T-helper 1 cell treated with Interleukin-12 subunit alpha and Interleukin-12 subunit beta and Interleukin-4 antibody, amounts not matched to agents 30 μg/mL and 1 μg/mL, for 36 hours (primary cell): Measurements from ENCODE around the gene ADAMTSL3.

Experiments
- H3K27ac Mint-ChIP-seq: one replicate; pipeline ENCODE4 v1.8.0; 2021; ENCODE audit warnings: mild to moderate bottlenecking, mixed read lengths
- H3K27me3 Mint-ChIP-seq: one replicate; pipeline ENCODE4 v1.8.0; 2021; ENCODE audit warnings: low read depth, mixed read lengths
- H3K36me3 Mint-ChIP-seq: one replicate; pipeline ENCODE4 v1.8.0; 2021; ENCODE audit warnings: low read depth, mixed read lengths
- H3K4me1 Mint-ChIP-seq: one replicate; pipeline ENCODE4 v1.8.0; 2021; ENCODE audit warnings: low read depth, mixed read lengths
- H3K4me3 Mint-ChIP-seq: one replicate; pipeline ENCODE4 v1.8.0; 2021; ENCODE audit warnings: mild to moderate bottlenecking, moderate library complexity, mixed read lengths
- H3K9me3 Mint-ChIP-seq: one replicate; pipeline ENCODE4 v1.8.0; 2021; ENCODE audit warnings: mixed read lengths

The ADAMTSL3 gene

DNA sequence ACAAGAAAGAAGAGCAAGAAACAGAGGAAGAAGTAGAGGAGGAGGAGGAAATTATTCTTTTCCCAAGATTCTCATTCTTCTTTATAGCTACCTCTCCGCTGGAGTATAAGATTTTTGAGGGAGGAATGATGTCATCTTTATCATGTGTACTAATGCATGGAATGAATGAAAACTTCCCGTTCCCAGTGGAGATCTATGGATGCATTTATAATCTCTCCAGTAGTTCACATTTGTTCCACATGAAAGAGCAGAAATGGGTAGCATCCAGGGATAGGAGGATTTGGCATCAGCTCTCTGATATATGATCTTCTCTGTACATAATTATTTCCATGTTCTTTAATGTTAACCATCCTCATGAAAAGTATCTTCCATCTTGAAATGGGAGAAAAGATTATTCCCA is 244.4 kb downstream of the ADAMTSL3 start:
- Mint-ChIP-seq H3K27ac (no peak overlapping the region), H3K4me1 (no peaks in the 10 kb centered on the region), H3K27me3 (peaks cover 17% of the 10 kb centered on the region), H3K4me3 (no peak overlapping the region), H3K36me3 (no peaks in the 10 kb centered on the region), H3K9me3 (no peaks in the 10 kb centered on the region)

DNA sequence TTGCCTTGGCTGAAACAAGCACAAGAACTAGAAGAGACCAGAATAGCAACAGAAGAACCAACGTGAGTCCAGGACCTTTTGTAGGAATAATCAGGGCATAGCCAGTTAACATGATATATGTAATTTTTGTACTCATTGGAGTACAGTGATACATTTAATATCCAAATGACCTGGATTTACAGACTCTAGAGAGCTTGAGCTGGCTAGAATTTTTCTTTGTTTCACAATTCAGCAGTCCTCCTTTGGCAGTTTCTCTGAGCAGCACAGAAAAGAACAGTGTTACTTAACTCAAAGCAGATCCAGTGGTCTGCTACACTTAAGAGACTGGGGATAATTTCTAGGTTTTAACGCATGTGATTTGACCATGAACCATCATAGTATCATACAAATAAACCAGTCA is 245.7 kb downstream of the ADAMTSL3 start:
- Mint-ChIP-seq H3K9me3 (no peaks in the 10 kb centered on the region), H3K4me3 (no peak overlapping the region), H3K27me3 (peaks cover 17% of the 10 kb centered on the region), H3K27ac (no peak overlapping the region), H3K4me1 (no peaks in the 10 kb centered on the region), H3K36me3 (no peaks in the 10 kb centered on the region)

DNA sequence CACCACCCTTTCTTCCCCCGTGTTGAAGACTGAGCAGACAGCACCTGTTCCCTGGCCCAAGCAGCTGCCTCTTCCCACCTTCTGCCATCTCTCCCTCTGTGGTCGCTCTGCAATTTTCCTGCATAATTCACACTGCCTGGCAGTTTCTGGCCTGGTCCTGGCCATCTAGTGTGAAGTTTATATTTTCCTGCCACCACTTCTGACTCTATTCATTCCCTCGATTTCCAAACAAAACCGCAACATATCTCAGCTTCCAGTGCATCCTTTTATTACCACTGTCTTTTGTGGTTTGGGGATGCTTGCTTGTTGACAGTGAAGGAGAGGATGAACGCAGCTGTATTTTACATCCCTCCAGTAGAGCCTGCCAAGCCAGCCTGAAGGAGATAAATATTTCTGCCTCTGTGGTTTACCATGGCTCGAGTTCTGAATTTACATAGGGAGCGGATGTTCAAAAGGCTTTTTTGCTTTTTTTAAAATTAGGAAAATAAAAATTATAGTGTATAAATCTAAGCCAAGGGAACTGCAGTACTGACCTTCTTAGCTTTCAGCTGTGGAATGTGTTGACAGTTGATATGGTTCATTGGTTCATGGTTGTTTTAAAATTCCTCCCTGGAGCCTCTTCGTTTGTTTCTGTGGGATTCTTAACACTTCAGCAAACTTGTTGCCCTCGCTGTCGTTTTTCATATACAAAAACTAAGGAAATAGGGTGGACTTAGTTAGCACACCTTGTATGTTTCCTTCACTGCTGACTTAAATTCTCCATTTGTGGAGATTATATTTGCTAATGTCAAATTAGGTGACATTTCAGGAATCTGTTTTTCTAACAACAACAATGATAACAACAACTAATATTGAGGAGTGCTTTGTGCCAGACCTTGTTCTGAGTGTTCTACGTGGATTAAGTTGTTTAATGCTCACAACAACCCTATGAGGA is 250.5 kb downstream of the ADAMTSL3 start:
- Mint-ChIP-seq H3K27ac (no peak overlapping the region), H3K9me3 (no peaks in the 10 kb centered on the region), H3K36me3 (no peaks in the 10 kb centered on the region), H3K4me3 (no peak overlapping the region), H3K4me1 (no peaks in the 10 kb centered on the region), H3K27me3 (peaks cover 12% of the 10 kb centered on the region)

DNA sequence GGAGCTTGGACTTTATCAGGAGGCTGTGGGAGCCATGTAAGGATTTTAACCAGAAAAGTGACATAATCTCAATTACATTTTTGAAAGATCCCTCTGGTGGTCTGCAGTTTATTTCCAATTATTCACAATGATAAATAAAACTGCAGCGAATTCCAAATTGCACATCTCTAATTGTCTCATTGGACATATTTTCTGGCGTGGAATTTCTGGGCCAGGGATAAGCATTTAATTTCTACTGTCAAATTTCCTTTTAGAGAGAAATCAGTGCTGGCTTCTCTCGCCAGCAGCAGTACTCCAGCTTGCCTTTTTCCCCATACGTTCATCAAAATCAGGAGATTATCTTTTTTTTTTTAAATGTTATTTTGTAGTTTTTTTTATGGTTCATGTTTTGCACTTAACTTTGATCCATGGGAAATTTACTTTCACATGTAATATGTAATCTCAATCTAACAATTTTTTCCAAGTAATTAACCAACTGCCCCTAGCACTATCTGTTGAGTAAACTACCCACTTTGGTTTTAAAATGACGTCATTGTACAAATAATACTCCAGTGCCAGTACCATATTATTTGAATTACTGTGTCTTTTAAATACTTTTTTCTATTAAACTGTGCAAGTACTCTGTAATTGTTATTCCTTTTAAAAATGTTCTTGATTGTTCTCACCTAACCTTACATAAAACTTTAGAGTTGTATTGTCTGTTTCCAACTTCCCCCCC is 251.8 kb downstream of the ADAMTSL3 start:
- Mint-ChIP-seq H3K27ac (no peak overlapping the region), H3K9me3 (peaks cover 3% of the 10 kb centered on the region), H3K4me3 (no peak overlapping the region), H3K27me3 (peaks cover 16% of the 10 kb centered on the region), H3K4me1 (no peaks in the 10 kb centered on the region), H3K36me3 (no peaks in the 10 kb centered on the region)

DNA sequence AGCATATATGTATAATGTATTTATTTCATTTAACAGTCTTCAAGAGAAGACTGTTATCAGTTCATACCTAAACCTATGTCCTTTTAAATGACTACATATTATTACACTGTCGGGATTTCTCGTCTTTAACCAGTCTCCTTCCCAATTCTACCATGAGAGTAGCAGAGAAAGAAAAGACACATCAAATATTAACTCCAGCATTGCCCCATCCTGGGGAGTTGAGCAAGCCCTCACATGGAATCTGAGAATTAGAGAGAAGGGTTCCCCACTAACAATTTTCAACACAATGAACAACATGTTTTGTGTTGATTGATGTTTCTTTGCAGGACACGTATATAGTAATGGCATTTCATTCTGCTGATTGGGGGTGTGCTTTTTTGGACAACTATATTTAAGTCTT is 257.4 kb downstream of the ADAMTSL3 start:
- H3K4me1 Mint-ChIP-seq = no peaks in the 10 kb centered on the region
- H3K9me3 Mint-ChIP-seq = peaks cover 3% of the 10 kb centered on the region

DNA sequence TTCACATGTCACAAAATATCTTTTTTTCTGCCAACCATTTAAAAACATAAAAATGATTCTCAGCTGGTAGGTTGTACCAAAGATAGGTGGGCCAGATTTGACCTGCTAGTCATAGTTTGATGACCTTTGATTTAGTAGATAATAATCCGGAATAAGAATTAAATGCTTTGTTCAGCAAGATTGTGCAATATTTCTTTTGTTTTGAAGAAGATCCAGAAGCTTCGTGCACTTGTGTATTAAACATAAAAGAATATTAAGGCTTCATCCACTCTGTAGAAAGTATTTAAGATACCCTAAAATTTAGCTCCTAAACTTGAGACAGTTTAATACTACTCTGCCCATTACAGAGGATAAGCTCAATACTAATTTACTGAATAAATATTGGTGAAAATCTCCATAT is 258.4 kb downstream of the ADAMTSL3 start:
- Mint-ChIP-seq H3K36me3 (no peaks in the 10 kb centered on the region), H3K27me3 (peaks cover 4% of the 10 kb centered on the region), H3K27ac (no peak overlapping the region), H3K4me3 (no peak overlapping the region), H3K4me1 (no peaks in the 10 kb centered on the region), H3K9me3 (peaks cover 3% of the 10 kb centered on the region)

More for the DNA sequence above, 257.4 kb downstream of the ADAMTSL3 start:
- Mint-ChIP-seq H3K4me3 (no peak overlapping the region), H3K36me3 (no peaks in the 10 kb centered on the region), H3K27me3 (peaks cover 4% of the 10 kb centered on the region), H3K27ac (no peak overlapping the region)

DNA sequence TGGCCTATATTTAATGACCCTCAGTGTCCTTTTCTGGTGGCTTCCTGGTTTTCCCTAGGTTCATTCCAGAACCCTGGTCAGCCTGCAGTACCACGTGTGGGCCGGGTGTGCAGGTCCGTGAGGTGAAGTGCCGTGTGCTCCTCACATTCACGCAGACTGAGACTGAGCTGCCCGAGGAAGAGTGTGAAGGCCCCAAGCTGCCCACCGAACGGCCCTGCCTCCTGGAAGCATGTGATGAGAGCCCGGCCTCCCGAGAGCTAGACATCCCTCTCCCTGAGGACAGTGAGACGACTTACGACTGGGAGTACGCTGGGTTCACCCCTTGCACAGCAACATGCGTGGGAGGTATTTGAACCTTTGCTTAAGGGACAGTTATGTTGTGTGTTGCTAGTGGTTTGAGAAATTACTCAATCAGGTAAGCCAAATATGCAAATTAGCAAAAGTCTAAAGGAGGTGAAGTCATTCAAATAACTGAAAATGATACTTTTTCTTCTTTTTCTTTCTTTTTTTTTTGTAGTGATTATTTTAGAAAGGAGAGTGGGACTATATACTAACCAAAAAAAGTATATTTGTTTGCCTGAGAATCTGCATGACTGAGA is 259.2 kb downstream of the ADAMTSL3 start:
- Mint-ChIP-seq H3K4me1 (no peaks in the 10 kb centered on the region), H3K27me3 (peaks cover 4% of the 10 kb centered on the region), H3K4me3 (no peak overlapping the region), H3K9me3 (peaks cover 3% of the 10 kb centered on the region), H3K36me3 (no peaks in the 10 kb centered on the region), H3K27ac (no peak overlapping the region)

DNA sequence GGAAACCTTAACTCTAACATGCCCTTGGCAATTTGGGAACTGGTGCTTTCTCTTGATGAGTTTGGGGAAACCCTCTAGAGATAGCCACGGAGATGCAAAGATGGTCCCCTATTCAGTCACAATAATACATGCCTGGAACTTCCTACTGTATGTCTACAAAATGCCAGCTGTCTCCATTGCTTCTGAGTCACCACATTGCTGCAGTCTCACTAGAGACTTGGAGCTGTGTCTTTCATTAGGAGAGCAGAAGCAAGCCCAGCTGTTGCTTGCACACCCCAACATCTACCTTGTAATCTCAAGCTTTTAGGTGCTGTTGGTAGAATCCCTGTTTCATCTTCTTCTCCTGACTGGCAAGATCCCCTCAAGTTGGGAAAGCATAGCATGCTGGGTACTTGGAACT is 261.0 kb downstream of the ADAMTSL3 start:
- peaks cover 2% of the 10 kb centered on the region for H3K27me3 Mint-ChIP-seq
- H3K36me3 Mint-ChIP-seq = no peaks in the 10 kb centered on the region
- H3K4me3 Mint-ChIP-seq = no peak overlapping the region
- no peak overlapping the region for H3K27ac Mint-ChIP-seq
- peaks cover 2% of the 10 kb centered on the region for H3K9me3 Mint-ChIP-seq
- H3K4me1 Mint-ChIP-seq = peaks cover 11% of the 10 kb centered on the region

DNA sequence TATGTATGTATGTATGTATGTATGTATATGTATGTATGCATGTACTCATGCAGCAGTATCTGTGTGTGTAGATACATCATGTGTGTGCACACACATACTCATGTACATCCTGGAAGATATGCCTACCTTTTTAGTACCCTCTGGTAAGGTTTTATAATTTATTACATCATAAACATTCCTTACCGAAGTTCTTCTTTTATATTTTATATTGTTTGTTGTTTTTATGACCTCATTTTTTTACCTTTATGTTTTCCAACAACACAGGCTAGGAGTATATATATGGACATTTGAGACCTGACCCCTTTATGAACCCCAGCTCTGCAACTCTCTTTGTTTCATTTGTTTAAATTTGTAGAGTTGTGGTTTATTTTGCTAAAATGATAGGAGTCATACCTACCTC is 263.5 kb downstream of the ADAMTSL3 start:
- Mint-ChIP-seq H3K27me3 (no peaks in the 10 kb centered on the region), H3K4me1 (peaks cover 13% of the 10 kb centered on the region), H3K9me3 (no peaks in the 10 kb centered on the region), H3K27ac (no peak overlapping the region), H3K36me3 (no peaks in the 10 kb centered on the region), H3K4me3 (no peak overlapping the region)

DNA sequence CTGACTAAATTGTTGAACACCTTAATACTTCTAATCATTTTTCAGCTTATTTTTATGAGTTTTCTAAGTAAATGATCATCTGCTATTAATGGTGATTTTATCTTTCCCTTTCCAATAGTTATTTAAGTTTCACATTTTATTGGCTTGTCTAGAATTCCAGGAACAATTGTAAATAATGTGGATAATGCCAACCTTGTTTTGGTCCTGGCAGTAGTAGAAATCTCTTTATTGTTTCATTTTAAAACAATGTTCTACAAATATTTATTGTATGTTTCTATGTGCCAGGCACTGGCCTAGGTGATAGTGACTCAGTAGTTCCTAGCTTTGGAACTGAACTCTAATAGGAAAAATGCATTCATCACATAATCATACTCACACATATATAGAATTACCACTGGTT is 264.1 kb downstream of the ADAMTSL3 start:
- Mint-ChIP-seq H3K27me3 (peaks cover 2% of the 10 kb centered on the region), H3K36me3 (no peaks in the 10 kb centered on the region), H3K9me3 (no peaks in the 10 kb centered on the region), H3K4me1 (peaks cover 13% of the 10 kb centered on the region), H3K4me3 (no peak overlapping the region), H3K27ac (no peak overlapping the region)

DNA sequence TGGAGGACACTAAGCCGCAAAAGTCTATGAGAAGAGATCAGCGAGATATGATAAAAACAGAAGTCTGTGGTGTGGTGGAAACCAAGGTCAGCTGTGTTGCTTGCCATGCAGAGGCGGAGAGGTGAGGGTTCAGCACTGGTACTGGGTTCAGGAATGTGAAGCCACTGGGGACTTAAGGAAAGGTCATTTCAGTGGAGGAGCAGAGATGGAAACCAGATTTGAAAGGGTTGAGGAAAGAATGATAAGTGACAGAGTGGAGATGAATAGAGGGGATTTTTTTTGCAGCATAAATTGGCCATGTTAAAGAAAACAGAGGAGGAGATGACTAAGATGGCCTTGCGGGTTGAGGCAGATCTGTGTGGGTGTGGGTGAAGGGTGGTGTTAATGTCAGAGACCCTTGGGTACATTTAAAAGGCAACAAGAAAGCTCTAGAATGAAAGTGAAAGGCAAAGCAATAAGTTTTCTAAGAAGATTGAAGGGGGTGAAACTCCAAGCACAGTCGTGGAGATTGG is 265.5 kb downstream of the ADAMTSL3 start:
- Mint-ChIP-seq H3K27ac (no peak overlapping the region), H3K4me3 (peak overlapping the region; percentile 4), H3K9me3 (no peaks in the 10 kb centered on the region)

DNA sequence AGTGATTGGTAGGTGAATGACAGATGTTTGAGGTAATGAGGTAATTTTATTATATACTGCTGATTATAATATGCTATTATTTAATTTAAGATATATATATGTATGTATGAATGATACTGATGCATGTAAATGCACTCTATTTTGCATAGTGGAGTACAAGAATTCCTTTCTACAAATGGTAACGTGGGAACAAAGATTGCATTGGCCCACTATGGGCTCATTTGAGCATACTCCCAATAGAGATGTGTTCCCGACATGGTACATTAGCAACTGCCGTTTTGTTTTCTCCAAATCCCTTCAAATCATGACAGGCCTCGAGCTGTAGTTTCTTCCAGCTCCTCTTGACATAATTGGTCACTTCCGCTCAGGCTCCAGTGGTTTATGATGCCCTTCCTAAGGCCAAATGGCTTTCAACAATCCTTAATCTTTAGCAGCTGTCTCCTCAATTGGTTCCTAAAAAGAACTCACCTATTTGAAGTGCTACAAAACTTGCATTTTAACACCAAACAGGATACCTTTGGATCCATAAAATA is 266.1 kb downstream of the ADAMTSL3 start:
- Mint-ChIP-seq H3K4me3 (no peak overlapping the region), H3K9me3 (no peaks in the 10 kb centered on the region), H3K36me3 (no peaks in the 10 kb centered on the region), H3K27ac (no peak overlapping the region), H3K4me1 (peaks cover 13% of the 10 kb centered on the region), H3K27me3 (peaks cover 2% of the 10 kb centered on the region)

More for the DNA sequence above, 265.5 kb downstream of the ADAMTSL3 start:
- no peaks in the 10 kb centered on the region for H3K36me3 Mint-ChIP-seq
- H3K4me1 Mint-ChIP-seq = peaks cover 13% of the 10 kb centered on the region
- H3K27me3 Mint-ChIP-seq = peaks cover 2% of the 10 kb centered on the region

DNA sequence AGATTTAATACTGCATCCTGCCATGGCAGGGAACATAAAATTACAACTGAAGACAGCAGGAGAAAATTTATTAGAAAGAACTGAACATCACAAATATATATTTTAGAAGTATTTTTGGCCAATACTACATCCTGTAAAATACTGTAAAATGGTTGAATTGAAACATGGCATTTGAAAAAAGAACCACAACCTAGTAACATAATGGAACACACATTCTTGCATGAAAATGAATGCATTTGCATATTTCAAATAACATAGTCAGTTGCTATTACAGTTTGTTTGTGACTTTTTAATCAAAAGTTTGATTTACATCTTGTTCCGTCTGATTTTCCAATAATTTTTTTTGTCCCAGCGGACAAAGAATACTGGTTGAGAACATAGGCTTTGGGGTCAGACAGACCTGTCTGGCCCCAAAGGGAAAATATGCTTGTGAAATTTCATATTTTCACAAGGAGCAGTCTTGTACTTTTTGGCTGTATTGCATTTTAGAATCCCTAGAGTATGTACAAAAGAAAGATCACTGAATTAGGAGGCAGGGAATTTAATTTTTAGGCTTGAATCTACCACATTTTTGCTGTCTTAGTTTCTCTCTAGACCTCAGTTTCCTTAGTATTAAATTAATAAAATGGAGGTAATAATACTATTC is 268.8 kb downstream of the ADAMTSL3 start:
- H3K4me1 Mint-ChIP-seq = peaks cover 17% of the 10 kb centered on the region
- no peak overlapping the region for H3K4me3 Mint-ChIP-seq
- H3K27ac Mint-ChIP-seq = no peak overlapping the region
- no peaks in the 10 kb centered on the region for H3K36me3 Mint-ChIP-seq
- H3K9me3 Mint-ChIP-seq = no peaks in the 10 kb centered on the region
- H3K27me3 Mint-ChIP-seq = peaks cover 2% of the 10 kb centered on the region

DNA sequence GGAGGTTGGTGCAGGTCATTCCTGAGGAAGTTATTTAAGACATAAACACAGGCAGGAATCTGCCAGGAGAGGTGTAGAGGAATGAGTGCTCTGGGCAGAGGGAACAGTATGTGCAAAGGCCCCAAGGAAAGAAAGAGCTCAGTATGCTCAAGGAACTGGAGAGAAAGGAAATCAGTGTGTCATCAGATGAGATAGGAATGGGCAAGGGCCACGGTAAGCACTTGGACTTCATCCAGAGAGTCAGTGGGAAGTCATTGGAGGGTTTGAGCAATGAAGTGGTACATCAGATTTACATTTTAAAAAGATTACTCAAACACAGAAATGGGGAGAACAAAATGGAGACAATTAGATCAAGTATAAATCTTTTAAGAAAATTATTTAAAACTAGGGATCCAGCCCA is 272.2 kb downstream of the ADAMTSL3 start:
- Mint-ChIP-seq H3K4me1 (peaks cover 26% of the 10 kb centered on the region), H3K9me3 (no peaks in the 10 kb centered on the region), H3K36me3 (no peaks in the 10 kb centered on the region), H3K27me3 (peaks cover 2% of the 10 kb centered on the region), H3K27ac (no peak overlapping the region), H3K4me3 (no peak overlapping the region)
